Endodermal cell (in vitro differentiated cells): ENCODE results near the gene SMIM43. TPM values are rescaled to one million over a fixed set of nuclear protein-coding genes. Genes with fewer than 3 reads are reported as not detected.

Experiments
- DNase-seq: peaks from one replicate; pipeline ENCODE4 v3.0.0-alpha.2; 2017
- H3K27ac ChIP-seq: 2 replicates; pipeline ENCODE4 v1.5.1; 2013; ENCODE audit warnings: mild to moderate bottlenecking, low read depth, low read length, moderate library complexity
- H3K27me3 ChIP-seq: 2 replicates; pipeline ENCODE4 v1.6.1; 2013; ENCODE audit warnings: mild to moderate bottlenecking, low read length, moderate library complexity; ENCODE audit not compliant: insufficient read depth, control insufficient read depth, poor library complexity, severe bottlenecking
- H3K36me3 ChIP-seq: 2 replicates; pipeline ENCODE4 v1.7.0; 2013; ENCODE audit warnings: mild to moderate bottlenecking, low read length, moderate library complexity; ENCODE audit not compliant: control insufficient read depth, insufficient read depth
- H3K4me1 ChIP-seq: one replicate; pipeline ENCODE4 v1.7.0; 2013; ENCODE audit warnings: low read length; ENCODE audit not compliant: control insufficient read depth, insufficient read depth
- H3K4me3 ChIP-seq: 2 replicates; pipeline ENCODE4 v1.5.1; 2013; ENCODE audit warnings: mild to moderate bottlenecking, low read length, moderate library complexity
- H3K9ac ChIP-seq: 2 replicates; pipeline ENCODE4 v1.6.1; 2013; ENCODE audit warnings: mild to moderate bottlenecking, low read length, moderate library complexity; ENCODE audit not compliant: poor library complexity, severe bottlenecking; ENCODE audit errors: extremely low read depth
- H3K9me3 ChIP-seq: 2 replicates; pipeline ENCODE4 v1.6.1; 2013; ENCODE audit warnings: mild to moderate bottlenecking, low read length, moderate library complexity; ENCODE audit not compliant: control insufficient read depth
- H3K27ac Mint-ChIP-seq: 2 replicates; pipeline ENCODE4 v1.8.0; 2020; ENCODE audit warnings: mixed read lengths
- H3K27me3 Mint-ChIP-seq: 2 replicates; pipeline ENCODE4 v1.8.0; 2021; ENCODE audit warnings: mild to moderate bottlenecking, mixed read lengths; ENCODE audit not compliant: insufficient read depth
- H3K36me3 Mint-ChIP-seq: 2 replicates; pipeline ENCODE4 v1.8.0; 2020; ENCODE audit warnings: low read depth, mixed read lengths
- H3K4me1 Mint-ChIP-seq: 2 replicates; pipeline ENCODE4 v1.8.0; 2020; ENCODE audit warnings: mixed read lengths
- H3K4me3 Mint-ChIP-seq: 2 replicates; pipeline ENCODE4 v1.8.0; 2020; ENCODE audit warnings: mild to moderate bottlenecking, moderate library complexity, mixed read lengths
- H3K9me3 Mint-ChIP-seq: 2 replicates; pipeline ENCODE4 v1.8.0; 2020; ENCODE audit warnings: mild to moderate bottlenecking, mixed read lengths
- WGBS, 2 experiments: methylation state at CpG; one replicate each; pipeline versions ENCODE4 v1.1.5 to v1.1.7; 2013; ENCODE audit warnings: missing lambda C conversion rate in 2 of 2, mixed read lengths in 1 of 2; ENCODE audit not compliant: insufficient coverage in 1 of 2, insufficient read length in 1 of 2; 5-methylcytosine and 5-hydroxymethylcytosine counted together
- total RNA-seq, 2 donors: library from RNA; stranded (reverse); fragmentation: NEBNext Ultra II Directional in 1 of 2; extraction: Animal tissue kit (Norgen Biotek cat#: 25700) in 1 of 2; gene quantifications; 2 replicates in 1 of 2; 3 replicates in 1 of 2; pipeline ENCODE4 v1.2.1, GENCODE V29; 2021
- TF ChIP-seq, protein P1 (sequence below): fragments of 200-600 bp; sonication (generic); conservative IDR thresholded peaks from 2 replicates; pipeline ENCODE4 v1.5.0; 2021; ENCODE audit warnings: antibody characterized with exemption, mild to moderate bottlenecking

SMIM43 gene
- total RNA-seq, 2 donors from 2014 or later, result not detected

DNA sequence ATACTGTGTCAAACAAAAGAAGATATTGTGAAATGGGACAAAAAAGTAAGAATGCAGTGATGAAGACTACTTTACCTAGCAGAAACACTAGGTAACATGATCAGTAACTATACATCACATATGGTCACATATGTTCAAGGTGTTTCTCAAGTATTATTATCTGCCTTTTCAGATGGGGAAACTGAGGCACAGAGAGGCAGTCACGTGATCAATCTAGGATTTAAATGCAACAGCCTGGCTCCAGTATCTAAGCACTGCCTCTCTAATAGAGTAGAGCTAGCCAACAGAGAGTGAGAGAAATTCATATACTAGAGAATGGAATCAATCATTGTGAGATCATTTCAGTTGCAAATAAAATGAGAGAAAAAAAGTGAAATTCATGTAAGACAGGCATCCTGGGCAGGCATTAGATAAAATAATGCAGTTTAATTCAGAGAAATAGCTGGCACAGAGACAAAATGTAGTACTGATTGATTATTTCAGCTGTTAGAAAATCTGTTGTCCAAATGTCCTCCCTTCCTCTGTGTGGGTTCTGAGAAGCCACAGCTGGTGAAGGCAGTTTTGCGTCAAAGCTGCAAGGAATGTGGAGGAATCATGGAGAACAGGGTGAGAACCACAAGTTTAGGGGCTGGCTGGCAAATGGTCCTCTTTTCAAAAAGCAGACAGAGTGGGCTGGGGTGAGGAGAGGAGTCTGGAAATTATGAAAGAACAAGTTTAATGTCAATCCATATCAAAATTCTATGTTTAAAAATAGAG lies 26.0 kb downstream of the SMIM43 start:
- Histone ChIP-seq H3K4me1 (no peaks in the 10 kb centered on the region), H3K27ac (no peak overlapping the region), H3K27me3 (no peaks in the 10 kb centered on the region), H3K9ac (no peak overlapping the region), H3K36me3 (no peaks in the 10 kb centered on the region), H3K9me3 (no peaks in the 10 kb centered on the region), H3K4me3 (no peak overlapping the region)
- peaks cover 10% of the 10 kb centered on the region for H3K27me3 Mint-ChIP-seq
- no peak overlapping the region for H3K27ac Mint-ChIP-seq
- H3K4me1 Mint-ChIP-seq, result peaks cover 3% of the 10 kb centered on the region
- no peak for DNase-seq
- H3K9me3 Mint-ChIP-seq, result no peaks in the 10 kb centered on the region
- H3K4me3 Mint-ChIP-seq, result no peak overlapping the region
- TF ChIP-seq, protein P1, sequence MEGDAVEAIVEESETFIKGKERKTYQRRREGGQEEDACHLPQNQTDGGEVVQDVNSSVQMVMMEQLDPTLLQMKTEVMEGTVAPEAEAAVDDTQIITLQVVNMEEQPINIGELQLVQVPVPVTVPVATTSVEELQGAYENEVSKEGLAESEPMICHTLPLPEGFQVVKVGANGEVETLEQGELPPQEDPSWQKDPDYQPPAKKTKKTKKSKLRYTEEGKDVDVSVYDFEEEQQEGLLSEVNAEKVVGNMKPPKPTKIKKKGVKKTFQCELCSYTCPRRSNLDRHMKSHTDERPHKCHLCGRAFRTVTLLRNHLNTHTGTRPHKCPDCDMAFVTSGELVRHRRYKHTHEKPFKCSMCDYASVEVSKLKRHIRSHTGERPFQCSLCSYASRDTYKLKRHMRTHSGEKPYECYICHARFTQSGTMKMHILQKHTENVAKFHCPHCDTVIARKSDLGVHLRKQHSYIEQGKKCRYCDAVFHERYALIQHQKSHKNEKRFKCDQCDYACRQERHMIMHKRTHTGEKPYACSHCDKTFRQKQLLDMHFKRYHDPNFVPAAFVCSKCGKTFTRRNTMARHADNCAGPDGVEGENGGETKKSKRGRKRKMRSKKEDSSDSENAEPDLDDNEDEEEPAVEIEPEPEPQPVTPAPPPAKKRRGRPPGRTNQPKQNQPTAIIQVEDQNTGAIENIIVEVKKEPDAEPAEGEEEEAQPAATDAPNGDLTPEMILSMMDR, result no peak
- 86 to 97% methylated on average over 1 to 2 of the region's 2 CpGs for WGBS, 2 experiments
- no peaks in the 10 kb centered on the region for H3K36me3 Mint-ChIP-seq

- Mint-ChIP-seq H3K36me3 (no peaks in the 10 kb centered on the region), H3K9me3 (no peaks in the 10 kb centered on the region), H3K4me1 (peaks cover 3% of the 10 kb centered on the region), H3K27ac (no peak overlapping the region), H3K27me3 (peaks cover 6% of the 10 kb centered on the region), H3K4me3 (no peak overlapping the region)
- Histone ChIP-seq H3K9ac (no peak overlapping the region), H3K36me3 (no peaks in the 10 kb centered on the region), H3K9me3 (no peaks in the 10 kb centered on the region), H3K27ac (no peak overlapping the region), H3K4me3 (no peak overlapping the region), H3K4me1 (no peaks in the 10 kb centered on the region), H3K27me3 (no peaks in the 10 kb centered on the region)
- no peak for DNase-seq
- 94 to 95% methylated on average over 2 to 9 of the region's 10 CpGs for WGBS, 2 experiments
- TF ChIP-seq, protein P1, result no peak
Measured at GRCh38 chr4:121737846-121738554, 27.0 kb downstream of the SMIM43 start.

DNA sequence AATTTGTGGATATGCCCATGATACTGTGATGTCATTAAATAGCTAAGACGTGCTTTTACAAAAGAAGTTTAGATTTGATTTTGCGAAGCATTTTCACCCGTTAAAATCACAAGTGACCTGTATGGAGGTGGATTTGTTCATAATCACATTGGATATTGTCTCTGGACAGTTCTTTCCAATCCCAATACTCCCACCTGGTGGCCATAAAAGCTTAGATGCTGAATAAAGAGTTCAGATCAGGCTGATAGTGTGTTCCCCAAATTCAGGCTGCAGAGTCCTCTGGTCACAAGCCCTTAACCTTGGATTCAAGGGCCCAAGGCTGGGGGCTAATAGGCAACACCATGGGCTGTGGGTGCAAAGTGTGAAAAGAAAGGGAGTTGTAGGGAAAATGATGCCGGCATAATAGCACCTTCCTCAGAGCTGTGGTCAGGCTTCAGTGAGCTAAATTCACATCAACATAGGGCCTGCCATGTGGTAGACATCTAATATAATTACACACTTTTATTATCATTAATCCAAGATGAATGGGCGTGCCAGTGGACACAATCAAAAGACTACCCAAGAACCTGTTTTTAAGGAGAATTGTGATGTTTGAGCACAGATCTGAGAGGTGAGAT lies 28.1 kb downstream of the SMIM43 start:
- DNase-seq, result peak; percentile 67
- TF ChIP-seq, protein P1, result peak; percentile 76
- no peaks in the 10 kb centered on the region for H3K27me3 ChIP-seq
- H3K4me1 Mint-ChIP-seq, result peaks cover 3% of the 10 kb centered on the region
- peaks cover 6% of the 10 kb centered on the region for H3K27me3 Mint-ChIP-seq
- H3K9ac ChIP-seq, result no peak overlapping the region
- no peak overlapping the region for H3K4me3 ChIP-seq
- no peaks in the 10 kb centered on the region for H3K36me3 ChIP-seq
- no peak overlapping the region for H3K27ac Mint-ChIP-seq
- no peaks in the 10 kb centered on the region for H3K36me3 Mint-ChIP-seq
- H3K9me3 ChIP-seq, result no peaks in the 10 kb centered on the region
- H3K27ac ChIP-seq, result no peak overlapping the region
- H3K4me3 Mint-ChIP-seq, result no peak overlapping the region
- H3K4me1 ChIP-seq, result no peaks in the 10 kb centered on the region
- no peaks in the 10 kb centered on the region for H3K9me3 Mint-ChIP-seq
- 73 to 85% methylated on average over 2 to 5 of the region's 5 CpGs for WGBS, 2 experiments
